Neuronal stem cell (in vitro differentiated cells): Measurements from ENCODE around the gene CDK4.

ENCODE experiments used
- DNase-seq: peaks from one replicate; pipeline ENCODE4 v3.0.0-alpha.2; 2013; ENCODE audit warnings: low spot score
- H2AFZ ChIP-seq: one replicate; pipeline ENCODE4 v1.6.1; 2013; ENCODE audit warnings: mild to moderate bottlenecking, low read length, inconsistent platforms
- H2AK5ac ChIP-seq: 2 replicates; pipeline ENCODE4 v1.6.1; 2013; ENCODE audit warnings: low read depth, mild to moderate bottlenecking, inconsistent platforms, low read length, moderate library complexity, mixed read lengths
- H2BK120ac ChIP-seq: 2 replicates; pipeline ENCODE4 v1.6.1; 2013; ENCODE audit warnings: low read depth, mild to moderate bottlenecking, inconsistent platforms, low read length, moderate library complexity, mixed read lengths
- H2BK12ac ChIP-seq: one replicate; pipeline ENCODE4 v1.6.1; 2013; ENCODE audit warnings: low read length, inconsistent platforms
- H2BK15ac ChIP-seq: 2 replicates; pipeline ENCODE4 v1.6.1; 2013; ENCODE audit warnings: mild to moderate bottlenecking, low read length, inconsistent platforms, mixed read lengths
- H2BK5ac ChIP-seq: one replicate; pipeline ENCODE4 v1.6.1; 2013; ENCODE audit warnings: inconsistent platforms, mild to moderate bottlenecking, low read length, moderate library complexity
- H3K14ac ChIP-seq: one replicate; pipeline ENCODE4 v1.6.1; 2013; ENCODE audit warnings: low read length, inconsistent platforms
- H3K18ac ChIP-seq: 2 replicates; pipeline ENCODE4 v1.6.1; 2013; ENCODE audit warnings: low read length, inconsistent platforms
- H3K23ac ChIP-seq: 2 replicates; pipeline ENCODE4 v1.6.1; 2013; ENCODE audit warnings: low read depth, mild to moderate bottlenecking, mixed read lengths, low read length, inconsistent platforms; ENCODE audit not compliant: poor library complexity
- H3K27ac ChIP-seq: replicated peaks from 3 replicates; pipeline ENCODE4 v1.5.1; 2013; ENCODE audit warnings: low read length, inconsistent platforms
- H3K27me3 ChIP-seq, 3 experiments: 2 replicates each; pipeline ENCODE4 v1.6.1; 2013; ENCODE audit warnings: low read length in 3 of 3, mild to moderate bottlenecking in 2 of 3, inconsistent platforms in 1 of 3, low read depth in 1 of 3, mixed read lengths in 1 of 3, moderate library complexity in 1 of 3; ENCODE audit not compliant: control insufficient read depth in 3 of 3, insufficient read depth in 3 of 3
- H3K36me3 ChIP-seq, 2 donors: replicated peaks in 1 of 2; 2 replicates each; pipeline ENCODE4 v1.6.1; 2013; ENCODE audit warnings: low read length in 2 of 2; ENCODE audit not compliant: control insufficient read depth in 2 of 2, insufficient read depth in 2 of 2
- H3K4ac ChIP-seq: 2 replicates; pipeline ENCODE4 v1.6.1; 2013; ENCODE audit warnings: inconsistent platforms, mild to moderate bottlenecking, low read length, moderate library complexity
- H3K4me1 ChIP-seq, 2 donors: 1 replicate in 1 of 2; 2 replicates in 1 of 2; pipeline ENCODE4 v1.6.1; 2013; ENCODE audit warnings: low read length in 2 of 2, low read depth in 1 of 2; ENCODE audit not compliant: control insufficient read depth in 2 of 2, insufficient read depth in 1 of 2
- H3K4me2 ChIP-seq: one replicate; pipeline ENCODE4 v1.6.1; 2013; ENCODE audit warnings: mild to moderate bottlenecking, low read length, inconsistent platforms; ENCODE audit not compliant: insufficient read depth, poor library complexity, severe bottlenecking
- H3K4me3 ChIP-seq, 2 donors: 2 replicates each; pipeline ENCODE4 v1.5.1; 2013; ENCODE audit warnings: low read length in 2 of 2, mild to moderate bottlenecking in 2 of 2, inconsistent platforms in 1 of 2, moderate library complexity in 1 of 2
- H3K79me1 ChIP-seq: one replicate; pipeline ENCODE4 v1.6.1; 2013; ENCODE audit warnings: low read depth, mild to moderate bottlenecking, inconsistent platforms, low read length, moderate library complexity
- H3K9ac ChIP-seq: one replicate; pipeline ENCODE4 v1.6.1; 2013; ENCODE audit warnings: mild to moderate bottlenecking, low read depth, low read length, inconsistent platforms; ENCODE audit not compliant: poor library complexity
- H3K9me3 ChIP-seq, 2 donors: replicated peaks in 1 of 2; 2 replicates each; pipeline versions ENCODE3 to v1.6.1; 2013; ENCODE audit warnings: low read length in 2 of 2, mild to moderate bottlenecking in 2 of 2, inconsistent platforms in 1 of 2, low read depth in 1 of 2, mixed read lengths in 1 of 2, moderate library complexity in 1 of 2; ENCODE audit not compliant: control insufficient read depth in 2 of 2, insufficient read depth in 1 of 2
- H4K8ac ChIP-seq: one replicate; pipeline ENCODE4 v1.6.1; 2013; ENCODE audit warnings: low read depth, mild to moderate bottlenecking, inconsistent platforms, low read length, moderate library complexity
- H4K91ac ChIP-seq: one replicate; pipeline ENCODE4 v1.6.1; 2013; ENCODE audit warnings: low read length, low read depth, mild to moderate bottlenecking, inconsistent platforms; ENCODE audit not compliant: poor library complexity
- WGBS, 2 donors: extraction: QIAGEN DNeasy Blood & Tissue Kit; methylation state at CpG; one replicate each; pipeline ENCODE4 v1.1.7; 2013; ENCODE audit warnings: missing lambda C conversion rate in 2 of 2, mixed read lengths in 1 of 2; ENCODE audit not compliant: insufficient read length in 2 of 2, insufficient replicate concordance in 1 of 2; ENCODE audit errors: extremely low coverage in 2 of 2; 5-methylcytosine and 5-hydroxymethylcytosine counted together

CDK4 gene

GRCh38 chr12:57770734-57771133 is 18.6 kb upstream of the CDK4 start:
- Histone ChIP-seq H4K91ac (no peak overlapping the region), H3K4me2 (no peak overlapping the region), H4K8ac (no peak overlapping the region), H3K9me3 (no peaks in the 10 kb centered on the region), H3K18ac (no peak overlapping the region), H3K4ac (no peak overlapping the region), H3K79me1 (no peaks in the 10 kb centered on the region), H2BK12ac (no peak overlapping the region), H3K14ac (no peak overlapping the region), H3K27ac (no peak overlapping the region), H3K27me3 (peaks cover 0 to 21% (median 7%) of the 10 kb centered on the region in 3 experiments), H3K4me1 (peaks cover 4 to 21% of the 10 kb centered on the region in 2 donors), H3K9ac (no peak overlapping the region), H3K23ac (no peak overlapping the region), H2BK15ac (no peak overlapping the region), H2BK120ac (no peak overlapping the region), H3K36me3 (peaks cover 10 to 49% of the 10 kb centered on the region in 2 donors), H3K4me3 (peak overlapping the region in 1 of 2 donors; percentile 97), H2BK5ac (no peak overlapping the region), H2AK5ac (no peak overlapping the region), H2AFZ (no peak overlapping the region)
- no peak for DNase-seq
- no CpG with 5 or more reads among the region's 4 CpGs for WGBS, 2 donors

GRCh38 chr12:57769594-57769993 is 17.5 kb upstream of the CDK4 start:
- H2BK5ac ChIP-seq: no peak overlapping the region
- peak overlapping the region; percentile 45 for H3K9ac ChIP-seq
- H3K4me2 ChIP-seq: no peak overlapping the region
- no peak overlapping the region for H2BK15ac ChIP-seq
- no peak overlapping the region for H2AFZ ChIP-seq
- no peak overlapping the region for H3K18ac ChIP-seq
- no peak overlapping the region for H3K4me3 ChIP-seq
- H3K27ac ChIP-seq: no peak overlapping the region
- no peak overlapping the region for H2BK120ac ChIP-seq
- no peak overlapping the region for H3K14ac ChIP-seq
- H3K9me3 ChIP-seq: no peaks in the 10 kb centered on the region
- no peak overlapping the region for H2BK12ac ChIP-seq
- WGBS, 2 donors: no CpG with 5 or more reads among the region's 11 CpGs
- H3K36me3 ChIP-seq: peaks cover 10 to 44% of the 10 kb centered on the region in 2 donors
- no peak overlapping the region for H4K91ac ChIP-seq
- DNase-seq: no peak
- no peaks in the 10 kb centered on the region for H3K79me1 ChIP-seq
- H3K23ac ChIP-seq: no peak overlapping the region
- H3K4ac ChIP-seq: no peak overlapping the region
- peaks cover 4 to 22% of the 10 kb centered on the region in 2 donors for H3K4me1 ChIP-seq
- H3K27me3 ChIP-seq: peaks cover 0 to 33% (median 17%) of the 10 kb centered on the region in 3 experiments
- no peak overlapping the region for H4K8ac ChIP-seq
- no peak overlapping the region for H2AK5ac ChIP-seq

GRCh38 chr12:57767876-57768275 is 15.8 kb upstream of the CDK4 start:
- Histone ChIP-seq H3K9me3 (no peaks in the 10 kb centered on the region), H2AK5ac (no peak overlapping the region), H3K4me2 (no peak overlapping the region), H4K8ac (no peak overlapping the region), H4K91ac (no peak overlapping the region), H3K4me1 (peaks cover under 1 to 21% of the 10 kb centered on the region in 2 donors), H3K23ac (no peak overlapping the region), H3K79me1 (no peaks in the 10 kb centered on the region), H3K9ac (no peak overlapping the region), H3K4me3 (no peak overlapping the region), H2AFZ (no peak overlapping the region), H2BK15ac (no peak overlapping the region), H3K14ac (no peak overlapping the region), H2BK120ac (no peak overlapping the region), H3K27me3 (peaks cover 0 to 49% (median 22%) of the 10 kb centered on the region in 3 experiments), H3K18ac (no peak overlapping the region), H3K36me3 (peaks cover 10 to 58% of the 10 kb centered on the region in 2 donors), H2BK12ac (no peak overlapping the region), H2BK5ac (no peak overlapping the region), H3K4ac (no peak overlapping the region), H3K27ac (no peak overlapping the region)
- no peak for DNase-seq
- WGBS, 2 donors: no CpG with 5 or more reads among the region's 3 CpGs

GRCh38 chr12:57767305-57767698 is 15.2 kb upstream of the CDK4 start:
- Histone ChIP-seq H3K27ac (no peak overlapping the region), H2AK5ac (no peak overlapping the region), H3K9ac (no peak overlapping the region), H3K4me1 (peaks cover 0 to 20% of the 10 kb centered on the region in 2 donors), H2BK120ac (no peak overlapping the region), H3K23ac (no peak overlapping the region), H3K9me3 (no peaks in the 10 kb centered on the region), H2BK5ac (no peak overlapping the region), H4K91ac (no peak overlapping the region), H3K18ac (no peak overlapping the region), H4K8ac (no peak overlapping the region), H2BK15ac (no peak overlapping the region), H3K4ac (no peak overlapping the region), H3K4me2 (peak overlapping the region; percentile 42), H3K36me3 (peaks cover 10 to 63% of the 10 kb centered on the region in 2 donors), H2AFZ (no peak overlapping the region), H3K4me3 (no peak overlapping the region), H3K14ac (no peak overlapping the region), H3K79me1 (no peaks in the 10 kb centered on the region), H3K27me3 (peaks cover 0 to 49% (median 22%) of the 10 kb centered on the region in 3 experiments), H2BK12ac (no peak overlapping the region)
- no peak for DNase-seq
